Measurements from ENCODE around the gene SMIM13.
"Not testable (repeated sequence)": the region's sequence is repeated elsewhere in the genome, so short reads cannot be mapped to it uniquely, and the experiment has no call there.

The SMIM13 gene

GRCh38 chr6:11066505-11067347, 26.9 kb upstream of the SMIM13 start:
- intact Hi-C loops (cut with micrococcal nuclease) = loop anchor here (10.0 kb wide), 1 partner anchor 112 kb away; no protein-coding TSS in a partner anchor
- no peaks in the 10 kb centered on the region for H3K9me3 Mint-ChIP-seq

GRCh38 chr6:11067348-11067747, 26.3 kb upstream of the SMIM13 start:
- Mint-ChIP-seq H3K27me3 (peaks cover 2% of the 10 kb centered on the region), H3K4me3 (no peak overlapping the region), H3K27ac (no peak overlapping the region), H3K4me1 (ENCODE audit: low read depth) (peaks cover 5% of the 10 kb centered on the region), H3K36me3 (ENCODE audit: low read depth) (no peaks in the 10 kb centered on the region), H3K9me3 (no peaks in the 10 kb centered on the region)
- intact Hi-C loops (cut with micrococcal nuclease) = loop anchor here (10.0 kb wide), 1 partner anchor 113 kb away; no protein-coding TSS in a partner anchor

More at GRCh38 chr6:11066505-11067347, 26.9 kb upstream of the SMIM13 start:
- Mint-ChIP-seq H3K4me3 (no peak overlapping the region), H3K27ac (no peak overlapping the region), H3K4me1 (ENCODE audit: low read depth) (peaks cover 5% of the 10 kb centered on the region), H3K36me3 (ENCODE audit: low read depth) (no peaks in the 10 kb centered on the region), H3K27me3 (peaks cover 4% of the 10 kb centered on the region)

DNA sequence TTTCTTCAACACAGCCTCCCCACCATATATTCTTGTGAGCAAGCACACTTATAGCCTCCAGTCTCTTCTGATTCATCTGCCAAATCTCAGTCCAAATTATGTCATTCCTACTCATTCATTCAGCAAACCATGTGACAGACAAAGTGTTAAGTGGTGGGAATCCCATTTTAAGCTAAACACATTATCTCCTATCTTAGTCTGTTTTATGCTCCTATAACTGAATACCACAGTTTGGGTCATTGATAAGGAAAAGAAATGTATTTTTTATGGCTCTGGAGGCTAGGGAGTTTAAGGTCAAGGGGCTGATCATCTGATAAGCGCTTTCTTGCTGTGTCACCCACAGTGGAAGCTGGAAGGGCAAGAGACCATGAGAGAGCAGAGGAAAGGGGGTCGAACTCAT, 23.9 kb upstream of the SMIM13 start:
- no peaks in the 10 kb centered on the region for H3K9me3 Mint-ChIP-seq
- H3K27ac Mint-ChIP-seq = no peak overlapping the region
- peaks cover 5% of the 10 kb centered on the region for H3K4me1 Mint-ChIP-seq (ENCODE audit: low read depth)
- H3K27me3 Mint-ChIP-seq = peaks cover 2% of the 10 kb centered on the region
- intact Hi-C loops (cut with micrococcal nuclease) = loop anchor here (2.0 to 10.0 kb wide), 3 partner anchors 115 to 591 kb away; no protein-coding TSS in a partner anchor
- no peak overlapping the region for H3K4me3 Mint-ChIP-seq
- H3K36me3 Mint-ChIP-seq (ENCODE audit: low read depth) = no peaks in the 10 kb centered on the region

- intact Hi-C loops (cut with micrococcal nuclease) = no loop called here
- peaks cover 2% of the 10 kb centered on the region for H3K27me3 Mint-ChIP-seq
- no peak overlapping the region for H3K27ac Mint-ChIP-seq
- peaks cover 5% of the 10 kb centered on the region for H3K4me1 Mint-ChIP-seq (ENCODE audit: low read depth)
- H3K36me3 Mint-ChIP-seq (ENCODE audit: low read depth) = no peaks in the 10 kb centered on the region
- no peak overlapping the region for H3K4me3 Mint-ChIP-seq
- H3K9me3 Mint-ChIP-seq = no peaks in the 10 kb centered on the region
These were observed 21.5 kb upstream of the SMIM13 start for GRCh38 chr6:11072101-11072500.

- Mint-ChIP-seq H3K27ac (no peak overlapping the region), H3K27me3 (no peaks in the 10 kb centered on the region), H3K9me3 (no peaks in the 10 kb centered on the region), H3K4me1 (ENCODE audit: low read depth) (no peaks in the 10 kb centered on the region), H3K4me3 (no peak overlapping the region), H3K36me3 (ENCODE audit: low read depth) (no peaks in the 10 kb centered on the region)
- intact Hi-C loops (cut with micrococcal nuclease) = no loop called here
These were observed 17.1 kb upstream of the SMIM13 start for GRCh38 chr6:11076540-11076939.

DNA sequence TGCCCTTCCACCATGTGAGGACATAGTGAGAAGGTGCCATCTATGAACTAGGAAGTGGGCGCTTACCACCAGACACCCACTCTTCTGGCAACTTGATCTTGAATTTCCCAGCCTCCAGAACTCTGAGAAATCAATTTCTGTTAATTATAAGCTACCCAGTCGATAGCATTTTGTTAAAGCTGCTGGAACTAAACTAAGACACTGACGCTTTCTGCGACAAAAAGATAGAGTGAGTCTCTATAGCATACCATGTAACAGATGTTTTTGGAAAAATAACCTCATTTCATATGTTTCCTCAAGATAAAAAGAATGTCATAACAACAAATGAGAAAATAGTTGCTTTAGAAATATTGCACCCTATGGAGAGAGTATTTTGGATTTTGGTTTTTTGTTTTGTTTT, 15.4 kb upstream of the SMIM13 start:
- Mint-ChIP-seq H3K27me3 (no peaks in the 10 kb centered on the region), H3K4me3 (no peak overlapping the region), H3K9me3 (no peaks in the 10 kb centered on the region), H3K27ac (no peak overlapping the region), H3K4me1 (ENCODE audit: low read depth) (no peaks in the 10 kb centered on the region), H3K36me3 (ENCODE audit: low read depth) (no peaks in the 10 kb centered on the region)
- intact Hi-C loops (cut with micrococcal nuclease) = no loop called here

DNA sequence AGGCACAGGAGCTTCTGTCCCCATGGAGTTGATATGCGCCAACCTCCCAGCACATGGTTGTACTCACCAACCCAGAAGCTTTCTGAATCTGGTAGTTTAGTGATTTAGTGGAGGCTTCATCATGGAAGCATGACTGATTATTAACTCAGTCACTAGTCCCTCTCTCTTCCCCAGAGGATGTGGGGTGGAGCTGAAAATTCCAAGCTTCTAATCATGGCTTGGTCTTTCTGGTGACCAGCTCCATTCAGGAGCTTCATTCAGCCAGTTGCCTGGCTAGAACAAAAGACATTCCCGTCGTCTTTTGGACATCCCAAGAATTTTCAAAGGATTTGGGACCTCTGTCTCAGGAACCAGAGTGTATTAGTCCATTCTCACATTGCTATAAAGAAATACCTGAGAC, 13.3 kb upstream of the SMIM13 start:
- H3K4me1 Mint-ChIP-seq (ENCODE audit: low read depth) = no peaks in the 10 kb centered on the region
- H3K27ac Mint-ChIP-seq = no peak overlapping the region
- H3K27me3 Mint-ChIP-seq = no peaks in the 10 kb centered on the region
- no peaks in the 10 kb centered on the region for H3K36me3 Mint-ChIP-seq (ENCODE audit: low read depth)
- intact Hi-C loops (cut with micrococcal nuclease) = no loop called here
- no peak overlapping the region for H3K4me3 Mint-ChIP-seq
- H3K9me3 Mint-ChIP-seq = no peaks in the 10 kb centered on the region

DNA sequence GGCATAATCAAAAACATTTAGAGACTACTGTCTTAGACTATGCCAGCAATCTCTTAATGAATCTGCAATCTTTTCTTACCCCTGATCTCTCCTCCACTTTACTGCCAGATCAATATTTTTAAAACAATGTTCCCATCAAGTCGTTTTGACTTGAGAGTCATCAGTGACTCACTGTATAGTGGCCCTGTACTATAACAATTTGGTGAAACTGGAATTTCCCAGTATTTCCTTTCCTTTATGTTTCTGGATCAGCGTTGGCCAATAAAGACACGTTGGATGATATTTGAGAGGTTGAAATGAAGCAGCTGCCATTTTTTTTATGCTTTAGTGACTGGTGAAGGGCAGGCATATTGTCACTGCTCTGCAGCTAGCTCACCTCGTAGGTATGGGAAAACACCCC, 10.1 kb upstream of the SMIM13 start:
- intact Hi-C loops (cut with micrococcal nuclease) = no loop called here
- H3K27ac Mint-ChIP-seq = no peak overlapping the region
- H3K4me1 Mint-ChIP-seq (ENCODE audit: low read depth) = no peaks in the 10 kb centered on the region
- H3K27me3 Mint-ChIP-seq = peaks cover 4% of the 10 kb centered on the region
- H3K4me3 Mint-ChIP-seq = no peak overlapping the region
- H3K9me3 Mint-ChIP-seq = no peaks in the 10 kb centered on the region
- no peaks in the 10 kb centered on the region for H3K36me3 Mint-ChIP-seq (ENCODE audit: low read depth)

GRCh38 chr6:11083956-11084355, 9.7 kb upstream of the SMIM13 start:
- intact Hi-C loops (cut with micrococcal nuclease) = no loop called here
- no peaks in the 10 kb centered on the region for H3K9me3 Mint-ChIP-seq
- H3K36me3 Mint-ChIP-seq (ENCODE audit: low read depth) = no peaks in the 10 kb centered on the region
- no peak overlapping the region for H3K27ac Mint-ChIP-seq
- no peaks in the 10 kb centered on the region for H3K4me1 Mint-ChIP-seq (ENCODE audit: low read depth)
- peaks cover 4% of the 10 kb centered on the region for H3K27me3 Mint-ChIP-seq
- no peak overlapping the region for H3K4me3 Mint-ChIP-seq

- Mint-ChIP-seq H3K36me3 (ENCODE audit: low read depth) (no peaks in the 10 kb centered on the region), H3K4me3 (no peak overlapping the region), H3K4me1 (ENCODE audit: low read depth) (peaks cover 1% of the 10 kb centered on the region), H3K27ac (no peak overlapping the region), H3K27me3 (peaks cover 4% of the 10 kb centered on the region), H3K9me3 (no peaks in the 10 kb centered on the region)
- intact Hi-C loops (cut with micrococcal nuclease) = no loop called here
These were observed 7.7 kb upstream of the SMIM13 start for GRCh38 chr6:11085758-11086435.

DNA sequence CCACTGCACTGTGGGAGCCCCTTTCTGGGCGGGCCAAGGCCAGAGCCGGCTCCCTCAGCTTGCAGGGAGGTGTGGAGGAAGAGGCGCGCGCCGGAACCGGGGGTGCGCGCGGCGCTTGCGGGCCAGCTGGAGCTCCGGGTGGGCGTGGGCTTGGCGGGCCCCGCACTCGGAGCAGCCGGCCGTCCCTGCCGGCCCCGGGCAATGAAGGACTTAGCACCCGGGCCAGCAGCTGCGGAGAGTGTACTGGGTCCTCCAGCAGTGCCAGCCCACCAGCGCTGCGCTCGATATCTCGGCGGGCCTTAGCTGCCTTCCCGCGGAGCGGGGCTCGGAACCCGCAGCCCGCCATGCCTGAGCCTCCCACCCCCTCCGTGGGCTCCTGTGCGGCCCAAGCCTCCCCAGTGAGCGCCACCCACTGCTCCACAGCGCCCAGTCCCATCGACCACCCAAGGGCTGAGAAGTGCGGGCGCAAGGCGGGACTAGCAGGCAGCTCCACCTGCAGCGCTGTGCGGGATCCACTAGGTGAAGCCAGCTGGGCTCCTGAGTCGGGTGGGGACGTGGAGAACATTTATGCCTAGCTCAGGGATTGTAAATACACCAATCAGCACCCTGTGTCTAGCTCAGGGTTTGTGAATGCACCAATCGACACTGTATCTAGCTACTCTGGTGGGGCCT, 6.4 kb upstream of the SMIM13 start:
- intact Hi-C loops (cut with micrococcal nuclease); H3K27me3 Mint-ChIP-seq: not testable (repeated sequence)

GRCh38 chr6:11089695-11090094, 3.9 kb upstream of the SMIM13 start:
- Mint-ChIP-seq H3K27me3 (peaks cover 4% of the 10 kb centered on the region), H3K9me3 (no peaks in the 10 kb centered on the region), H3K4me1 (ENCODE audit: low read depth) (peaks cover 26% of the 10 kb centered on the region), H3K4me3 (no peak overlapping the region), H3K27ac (no peak overlapping the region), H3K36me3 (ENCODE audit: low read depth) (peaks cover 11% of the 10 kb centered on the region)
- intact Hi-C loops (cut with micrococcal nuclease) = no loop called here

More for the DNA sequence above, 6.4 kb upstream of the SMIM13 start:
- H3K9me3 Mint-ChIP-seq; H3K4me3 Mint-ChIP-seq; H3K27ac Mint-ChIP-seq; H3K36me3 Mint-ChIP-seq (ENCODE audit: low read depth): not testable (repeated sequence)
- peaks cover 12% of the 10 kb centered on the region for H3K4me1 Mint-ChIP-seq (ENCODE audit: low read depth)

DNA sequence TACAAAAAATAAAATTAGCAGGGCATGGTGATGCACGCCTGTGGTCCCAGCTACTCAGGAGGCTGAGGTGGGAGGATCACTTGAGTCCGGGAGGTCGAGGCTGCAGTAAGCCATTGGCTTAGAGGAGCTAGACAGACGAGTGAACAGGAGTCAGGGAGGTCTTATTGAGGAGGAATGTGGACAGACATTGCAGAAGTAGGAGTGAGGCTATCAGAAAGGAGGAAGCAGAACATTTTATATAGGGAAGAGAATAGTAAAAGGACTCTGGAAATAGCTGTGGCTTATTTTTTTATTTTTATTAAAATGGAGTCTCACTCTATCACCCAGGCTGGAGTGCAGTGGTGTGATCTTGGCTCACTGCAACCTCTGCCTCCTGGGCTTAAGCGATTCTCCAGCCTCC, 2.5 kb upstream of the SMIM13 start:
- H3K4me3 Mint-ChIP-seq; intact Hi-C loops (cut with micrococcal nuclease); H3K9me3 Mint-ChIP-seq; H3K27me3 Mint-ChIP-seq: not testable (repeated sequence)
- H3K4me1 Mint-ChIP-seq (ENCODE audit: low read depth) = peaks cover 30% of the 10 kb centered on the region
- peak overlapping the region; percentile 30 for H3K27ac Mint-ChIP-seq
- H3K36me3 Mint-ChIP-seq (ENCODE audit: low read depth) = peaks cover 11% of the 10 kb centered on the region
